Hepatocyte (in vitro differentiated cells): Measurements from ENCODE around the gene BCAS3.

Source experiments
- EZH2 ChIP-seq: fragments of 200-600 bp; sonication (generic); IDR thresholded peaks from 2 replicates; pipeline ENCODE4 v1.6.1; 2016; ENCODE audit warnings: antibody characterized with exemption, mild to moderate bottlenecking, borderline replicate concordance
- EZH2phosphoT487 ChIP-seq: fragments of 200-600 bp; sonication (generic); IDR thresholded peaks from one replicate; pipeline ENCODE4 v1.6.1; 2018; ENCODE audit warnings: antibody characterized with exemption, mild to moderate bottlenecking, low read depth, moderate library complexity; ENCODE audit not compliant: unreplicated experiment, severe bottlenecking
- TF ChIP-seq, protein P1 (sequence below): fragments of 200-600 bp; sonication (generic); IDR thresholded peaks from 2 replicates; pipeline ENCODE4 v1.5.1; 2016; ENCODE audit warnings: antibody characterized with exemption, mild to moderate bottlenecking; ENCODE audit not compliant: poor library complexity

DNA sequence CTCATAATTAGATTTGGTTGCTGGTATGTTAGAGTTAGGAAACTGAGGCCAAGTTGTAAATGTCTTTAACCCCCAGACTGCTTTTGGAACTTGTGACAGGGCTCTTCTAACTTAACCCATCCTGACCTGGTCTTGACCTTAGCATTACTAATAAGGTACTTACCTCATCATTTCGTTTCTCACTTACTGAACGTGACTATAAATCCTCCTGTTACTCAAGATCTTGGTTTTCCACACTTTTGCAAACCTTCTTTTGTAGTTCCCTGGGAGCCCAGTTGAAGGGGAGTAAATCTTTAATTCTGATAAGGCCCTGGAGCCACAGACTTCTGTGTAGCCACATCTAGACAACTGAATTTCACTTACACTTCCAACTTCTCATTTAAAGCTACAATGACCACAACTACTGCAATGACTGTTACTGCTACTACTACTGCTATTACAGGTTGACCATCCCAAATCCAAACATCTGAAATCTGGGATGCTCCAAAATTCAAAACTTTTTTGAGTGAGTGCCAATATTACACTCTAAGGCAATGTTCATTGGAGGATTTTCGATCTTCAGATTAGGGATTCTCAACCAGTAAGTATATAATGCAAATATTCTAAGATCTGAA, 473.1 kb downstream of the BCAS3 start:
- TF ChIP-seq, protein P1, sequence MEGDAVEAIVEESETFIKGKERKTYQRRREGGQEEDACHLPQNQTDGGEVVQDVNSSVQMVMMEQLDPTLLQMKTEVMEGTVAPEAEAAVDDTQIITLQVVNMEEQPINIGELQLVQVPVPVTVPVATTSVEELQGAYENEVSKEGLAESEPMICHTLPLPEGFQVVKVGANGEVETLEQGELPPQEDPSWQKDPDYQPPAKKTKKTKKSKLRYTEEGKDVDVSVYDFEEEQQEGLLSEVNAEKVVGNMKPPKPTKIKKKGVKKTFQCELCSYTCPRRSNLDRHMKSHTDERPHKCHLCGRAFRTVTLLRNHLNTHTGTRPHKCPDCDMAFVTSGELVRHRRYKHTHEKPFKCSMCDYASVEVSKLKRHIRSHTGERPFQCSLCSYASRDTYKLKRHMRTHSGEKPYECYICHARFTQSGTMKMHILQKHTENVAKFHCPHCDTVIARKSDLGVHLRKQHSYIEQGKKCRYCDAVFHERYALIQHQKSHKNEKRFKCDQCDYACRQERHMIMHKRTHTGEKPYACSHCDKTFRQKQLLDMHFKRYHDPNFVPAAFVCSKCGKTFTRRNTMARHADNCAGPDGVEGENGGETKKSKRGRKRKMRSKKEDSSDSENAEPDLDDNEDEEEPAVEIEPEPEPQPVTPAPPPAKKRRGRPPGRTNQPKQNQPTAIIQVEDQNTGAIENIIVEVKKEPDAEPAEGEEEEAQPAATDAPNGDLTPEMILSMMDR: no peak
- TF ChIP-seq EZH2 (no peak), EZH2phosphoT487 (no peak)
